Left renal cortex interstitium (tissue), 4 donors: ENCODE measurements around the gene CCDC196. TPM values are rescaled to one million over a fixed set of nuclear protein-coding genes. Genes with fewer than 3 reads are reported as not detected.

Source experiments
- DNase-seq, 4 donors: peaks; one replicate each; pipeline ENCODE4 v3.0.0-alpha.2; 2013; ENCODE audit warnings: low read depth in 4 of 4, low spot score in 2 of 4, missing footprints in 1 of 4
- polyA plus RNA-seq, 4 donors: library from polyadenylated mRNA; unstranded; fragments of 120-200 nt; gene quantifications; one replicate each; pipeline ENCODE4 v1.2.1, GENCODE V29; 2013; ENCODE audit not compliant: insufficient read length in 4 of 4

Gene CCDC196, protein sequence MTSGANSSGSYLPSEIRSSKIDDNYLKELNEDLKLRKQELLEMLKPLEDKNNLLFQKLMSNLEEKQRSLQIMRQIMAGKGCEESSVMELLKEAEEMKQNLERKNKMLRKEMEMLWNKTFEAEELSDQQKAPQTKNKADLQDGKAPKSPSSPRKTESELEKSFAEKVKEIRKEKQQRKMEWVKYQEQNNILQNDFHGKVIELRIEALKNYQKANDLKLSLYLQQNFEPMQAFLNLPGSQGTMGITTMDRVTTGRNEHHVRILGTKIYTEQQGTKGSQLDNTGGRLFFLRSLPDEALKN
- under 1 TPM in 2 of 4 donors, not detected in 2; 0.22 to 0.36 TPM for polyA plus RNA-seq

- no peak for DNase-seq
Observed at GRCh38 chr14:66485910-66486421, at the start of gene CCDC196. TSS of gene CCDC196 (plus strand) at chr14:66486371. CDS start at chr14:66486503, 132 bp downstream.

DNA sequence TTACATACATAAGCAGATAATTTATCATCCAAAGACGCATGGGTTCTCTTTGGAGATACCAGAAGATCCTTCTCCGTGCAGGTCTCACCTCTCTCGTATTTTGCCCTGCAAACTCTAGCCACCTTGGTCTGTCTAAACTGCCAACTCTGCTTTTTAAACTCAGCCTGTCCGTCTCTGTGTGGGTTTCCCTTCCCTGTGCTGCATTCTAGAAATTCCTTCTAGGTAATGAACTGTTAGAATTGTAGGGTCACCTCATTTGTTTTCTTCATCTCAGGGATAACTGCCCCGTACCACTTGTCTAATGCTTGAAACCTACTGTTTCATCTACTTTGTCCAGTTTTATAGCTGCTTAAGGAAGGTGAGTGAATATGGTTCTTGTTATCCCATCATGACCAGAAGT lies 45.4 kb upstream of the CCDC196 start:
- no peak for DNase-seq

GRCh38 chr14:66442953-66443571 lies 43.1 kb upstream of the CCDC196 start:
- no peak for DNase-seq

DNA sequence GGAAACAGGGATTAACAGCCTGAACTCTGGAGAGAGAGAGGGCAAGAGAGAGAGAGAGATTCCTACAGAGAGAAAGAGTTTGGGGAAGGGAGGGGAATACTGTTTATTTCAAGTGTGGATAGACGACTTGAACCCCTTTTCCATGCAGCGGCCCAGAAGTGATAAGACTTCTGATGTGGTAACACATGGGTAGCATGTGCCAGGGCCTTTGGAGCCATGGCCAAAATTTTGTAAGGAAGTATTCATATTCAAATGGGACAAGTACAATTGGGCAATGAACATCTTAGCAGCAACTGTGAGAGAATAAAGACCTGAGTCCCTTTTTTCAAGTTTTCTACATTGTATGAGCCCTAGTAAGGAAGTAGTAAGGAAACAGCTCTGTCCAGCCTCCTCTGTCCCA lies 42.4 kb upstream of the CCDC196 start:
- DNase-seq, result no peak

- DNase-seq, result no peak
Observed at GRCh38 chr14:66444271-66444927, 41.8 kb upstream of the CCDC196 start.

- no peak for DNase-seq
Observed at GRCh38 chr14:66445936-66446335, 40.2 kb upstream of the CCDC196 start.

GRCh38 chr14:66453469-66453868 lies 32.7 kb upstream of the CCDC196 start:
- DNase-seq, result no peak

GRCh38 chr14:66459603-66460002 lies 26.6 kb upstream of the CCDC196 start:
- no peak for DNase-seq

DNA sequence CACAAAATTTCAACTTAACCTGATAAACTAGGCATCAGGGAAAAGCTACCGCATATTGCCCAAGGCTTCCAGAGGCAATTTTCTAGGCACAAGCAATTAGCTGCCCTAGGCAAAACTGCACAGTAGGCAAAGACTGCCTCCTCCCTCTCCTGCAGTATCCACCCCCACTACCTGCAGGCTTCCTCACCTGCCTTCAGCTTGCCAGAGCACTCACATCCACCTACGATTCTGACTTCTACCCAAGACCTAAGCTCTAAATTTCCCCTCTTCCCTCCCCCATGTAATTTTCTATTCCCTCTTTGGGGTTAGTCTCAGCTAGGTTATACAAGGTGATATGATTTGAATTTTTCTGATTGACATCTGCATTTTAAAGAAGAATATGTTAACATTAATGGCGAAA lies 21.9 kb upstream of the CCDC196 start:
- DNase-seq, result no peak

- no peak for DNase-seq
Observed at GRCh38 chr14:66468778-66469367, 17.3 kb upstream of the CCDC196 start.

- no peak for DNase-seq
Observed at GRCh38 chr14:66471584-66471983, 14.6 kb upstream of the CCDC196 start.

- DNase-seq, result no peak
Observed at GRCh38 chr14:66472251-66472650, 13.9 kb upstream of the CCDC196 start.

DNA sequence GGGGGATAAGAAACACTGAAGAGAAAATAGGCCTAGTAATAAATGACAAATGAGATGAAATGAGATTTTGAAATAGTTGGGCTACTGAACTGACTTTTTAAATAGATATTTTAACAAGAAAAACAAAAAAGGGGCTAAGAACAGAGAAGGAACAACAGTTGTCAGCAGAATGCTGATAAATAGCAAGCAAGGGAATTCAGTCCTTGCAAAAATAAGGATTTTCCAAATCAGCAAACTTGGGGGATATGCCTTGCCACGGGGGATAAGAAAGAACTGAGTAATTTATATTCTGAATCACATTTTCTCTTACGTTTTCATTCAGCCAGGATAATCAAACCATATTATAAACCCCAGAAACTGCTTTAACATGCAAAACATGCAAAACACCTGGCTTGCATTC lies 12.9 kb upstream of the CCDC196 start:
- no peak for DNase-seq

DNA sequence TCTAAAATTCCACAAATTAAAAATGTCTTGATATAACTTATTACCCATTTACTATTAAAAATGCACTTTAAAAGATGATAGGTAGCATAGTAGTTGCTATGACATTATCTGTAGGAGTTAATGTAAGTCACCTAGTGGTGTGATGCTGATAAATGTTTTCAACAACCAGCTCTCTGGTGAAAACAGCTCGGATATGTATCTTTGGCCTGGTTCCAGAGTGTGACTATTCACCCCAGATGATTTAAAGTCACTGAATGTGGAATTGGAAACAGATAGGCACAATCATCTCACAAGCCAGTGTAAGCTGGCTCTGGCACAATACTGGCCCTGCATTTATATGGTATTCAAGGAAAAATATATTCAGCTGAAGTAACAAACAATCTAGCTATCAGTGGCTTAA lies 9.2 kb upstream of the CCDC196 start:
- no peak for DNase-seq

DNA sequence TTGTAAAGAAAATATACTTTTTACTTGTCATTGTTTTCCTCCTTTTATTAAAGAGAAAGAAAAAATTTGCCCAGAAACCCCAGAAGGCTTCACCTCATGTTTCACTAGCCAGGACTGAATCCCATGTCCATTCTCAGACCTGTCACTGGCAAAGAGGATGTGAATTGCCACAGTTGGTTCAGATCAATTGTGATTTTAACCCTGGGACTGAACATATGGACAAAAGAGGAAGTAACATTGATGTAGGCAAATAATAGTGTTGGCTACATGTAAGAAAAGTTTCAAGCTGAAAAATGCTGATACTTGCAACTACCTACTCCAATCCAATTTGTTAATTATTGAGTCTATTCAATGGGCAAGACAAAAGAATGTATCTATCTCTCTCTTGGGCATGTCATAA lies 8.6 kb upstream of the CCDC196 start:
- DNase-seq, result no peak

GRCh38 chr14:66482873-66483272 lies 3.3 kb upstream of the CCDC196 start:
- DNase-seq, result no peak

DNA sequence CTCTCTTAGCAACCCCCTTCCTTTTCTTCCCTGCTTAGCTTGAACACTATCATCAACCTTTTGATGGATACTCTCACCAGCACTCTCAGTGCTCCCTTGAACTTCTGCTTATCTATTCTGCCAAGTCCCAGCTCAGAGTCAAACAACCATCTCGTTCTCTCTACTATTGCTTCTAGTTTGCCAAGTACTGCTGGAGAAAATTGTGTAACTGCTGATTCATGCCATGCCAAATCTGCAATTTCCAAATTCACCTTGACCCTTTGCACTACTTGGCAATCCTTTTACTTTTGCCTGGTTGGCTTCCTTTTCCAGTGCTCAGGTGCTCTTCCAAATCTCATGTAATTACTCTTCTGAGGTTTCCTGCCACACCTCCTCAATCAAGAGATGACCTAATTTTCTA lies 2.8 kb upstream of the CCDC196 start:
- no peak for DNase-seq

GRCh38 chr14:66485029-66485428 lies 1.1 kb upstream of the CCDC196 start:
- DNase-seq, result no peak

- DNase-seq, result no peak
Observed at GRCh38 chr14:66487164-66487563, 993 bp downstream of the CCDC196 start.

DNA sequence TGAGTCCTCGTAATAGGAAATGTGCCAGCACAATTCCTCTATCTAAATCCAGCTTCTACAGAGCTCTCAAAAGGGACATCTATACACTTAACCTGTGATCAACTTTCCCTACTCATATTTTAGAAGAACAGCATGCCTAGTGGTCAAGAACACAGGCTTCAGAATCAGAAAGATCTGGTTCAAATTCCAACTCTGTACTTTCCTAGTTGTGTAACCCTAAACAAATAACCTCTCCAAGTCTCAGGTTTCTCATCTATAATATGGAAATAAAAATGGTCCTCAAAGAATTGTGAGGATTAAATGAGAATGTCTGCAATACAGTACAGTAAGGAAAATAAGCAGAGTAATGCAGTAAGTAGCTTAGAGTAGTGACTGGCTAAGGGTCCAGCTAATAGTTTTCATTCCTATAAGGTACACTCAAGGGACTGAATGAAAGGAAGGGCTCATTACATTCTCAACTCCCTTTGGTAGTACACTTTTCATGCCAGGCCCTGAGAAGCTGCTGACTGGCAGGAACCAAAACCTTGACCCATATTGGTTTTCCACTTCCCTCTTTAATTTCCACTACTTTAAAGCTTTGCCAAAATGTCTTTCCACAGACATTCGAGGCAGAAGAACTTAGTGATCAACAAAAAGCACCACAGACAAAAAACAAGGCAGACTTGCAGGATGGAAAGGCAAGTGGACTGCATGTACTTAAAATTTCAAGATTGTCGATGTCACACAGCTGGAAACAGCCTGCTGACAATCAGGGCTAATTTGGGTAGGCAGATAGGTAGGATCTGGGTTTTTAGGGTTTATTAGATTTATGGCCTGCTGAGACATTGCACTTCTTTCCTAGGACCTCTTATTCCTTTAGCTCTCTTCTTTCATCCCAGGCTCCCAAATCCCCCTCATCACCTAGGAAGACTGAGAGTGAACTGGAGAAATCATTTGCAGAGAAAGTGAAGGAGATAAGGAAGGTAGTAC lies 4.3 kb downstream of the CCDC196 start:
- no peak for DNase-seq
